ENCODE results near the gene KATNBL1.
A peak's percentile ranks its signal among the peaks of the same experiment; 100 is the strongest.
"Not testable (repeated sequence)": the region's sequence is repeated elsewhere in the genome, so short reads cannot be mapped to it uniquely, and the experiment has no call there.

Gene KATNBL1

GRCh38 chr15:34193272-34193671 is 16.6 kb downstream of the KATNBL1 start:
- DNase-seq = not testable (repeated sequence)

- no peak for DNase-seq
Observed at GRCh38 chr15:34188711-34189110, 21.2 kb downstream of the KATNBL1 start.

GRCh38 chr15:34185666-34186065 is 24.2 kb downstream of the KATNBL1 start:
- DNase-seq = no peak

GRCh38 chr15:34182942-34183341 is 27.0 kb downstream of the KATNBL1 start:
- no peak for DNase-seq

GRCh38 chr15:34179234-34179633 is 30.7 kb downstream of the KATNBL1 start:
- no peak for DNase-seq

GRCh38 chr15:34165987-34166573 is 43.8 kb downstream of the KATNBL1 start:
- not testable (repeated sequence) for DNase-seq

- no peak for DNase-seq
Observed at GRCh38 chr15:34161329-34161963, 48.5 kb downstream of the KATNBL1 start.

- DNase-seq = no peak
Observed at GRCh38 chr15:34160735-34161134, 49.2 kb downstream of the KATNBL1 start.

GRCh38 chr15:34158355-34158754 is 51.5 kb downstream of the KATNBL1 start:
- DNase-seq = no peak

- no peak for DNase-seq
Observed at GRCh38 chr15:34155859-34156258, 54.0 kb downstream of the KATNBL1 start.

GRCh38 chr15:34154725-34155204 is 55.1 kb downstream of the KATNBL1 start:
- DNase-seq = no peak

- DNase-seq = no peak
Observed at GRCh38 chr15:34147371-34148140, 62.3 kb downstream of the KATNBL1 start.

- no peak for DNase-seq
Observed at GRCh38 chr15:34133511-34133910, 76.4 kb downstream of the KATNBL1 start.

GRCh38 chr15:34132881-34133280 is 77.0 kb downstream of the KATNBL1 start:
- DNase-seq = no peak

GRCh38 chr15:34128898-34129297 is 81.0 kb downstream of the KATNBL1 start:
- no peak for DNase-seq

- no peak for DNase-seq
Observed at GRCh38 chr15:34126522-34126921, 83.4 kb downstream of the KATNBL1 start.

GRCh38 chr15:34125945-34126344 is 84.0 kb downstream of the KATNBL1 start:
- DNase-seq = no peak

- no peak for DNase-seq
Observed at GRCh38 chr15:34124651-34125050, 85.2 kb downstream of the KATNBL1 start.

GRCh38 chr15:34122771-34123183 is 87.1 kb downstream of the KATNBL1 start:
- DNase-seq = no peak

- not testable (repeated sequence) for DNase-seq
Observed at GRCh38 chr15:34121786-34122185, 88.1 kb downstream of the KATNBL1 start.

GRCh38 chr15:34120420-34120819 is 89.5 kb downstream of the KATNBL1 start:
- DNase-seq = not testable (repeated sequence)

GRCh38 chr15:34119291-34119690 is 90.6 kb downstream of the KATNBL1 start:
- DNase-seq = no peak

GRCh38 chr15:34116620-34117019 is 93.3 kb downstream of the KATNBL1 start:
- peak; percentile 34 for DNase-seq

- DNase-seq = no peak
Observed at GRCh38 chr15:34114739-34115138, 95.2 kb downstream of the KATNBL1 start.

Data from left hindlimb (tissue), 1 donor.